Mucosa of descending colon (tissue), 3 donors: Measurements from ENCODE around the gene PGS1. TPM values are rescaled to one million over a fixed set of nuclear protein-coding genes. Genes with fewer than 3 reads are reported as not detected.
A peak's percentile ranks its signal among the peaks of the same experiment; 100 is the strongest.
"Not testable (repeated sequence)": the region's sequence is repeated elsewhere in the genome, so short reads cannot be mapped to it uniquely, and the experiment has no call there.

Experiments
- ATAC-seq: fragments of 200-7000 bp; cut with Tn5 transposase; one replicate; pipeline ENCODE4 v1.9.1; 2020; ENCODE audit warnings: mild to moderate bottlenecking, moderate library complexity
- DNase-seq, 3 donors: peaks; one replicate each; pipeline ENCODE4 v3.0.0-alpha.2; 2020
- H3K36me3 ChIP-seq: fragments of 200-600 bp; one replicate; pipeline ENCODE4 v1.8.0; 2021; ENCODE audit warnings: low read depth, mild to moderate bottlenecking
- H3K4me1 ChIP-seq: fragments of 200-600 bp; one replicate; pipeline ENCODE4 v1.8.0; 2021; ENCODE audit warnings: low read depth, mild to moderate bottlenecking
- H3K4me3 ChIP-seq: fragments of 200-600 bp; one replicate; pipeline ENCODE4 v1.8.0; 2021; ENCODE audit warnings: mild to moderate bottlenecking
- H3K9me3 ChIP-seq: fragments of 200-600 bp; one replicate; pipeline ENCODE4 v1.8.0; 2021; ENCODE audit warnings: mild to moderate bottlenecking
- CTCF ChIP-seq: fragments of 200-600 bp; IDR thresholded peaks from one replicate; pipeline ENCODE4 v1.8.0; 2022; ENCODE audit warnings: antibody characterized with exemption, mild to moderate bottlenecking
- intact Hi-C, 2 donors: fragments of 100-400 bp; cut with DNase I in 1 of 2; cut with micrococcal nuclease in 1 of 2; formaldehyde crosslinking; loops; one replicate each; pipeline versions ENCODE4 v1.11.0 to v1.11.1; 2022; cut with DNase I, micrococcal nuclease
- long read RNA-seq, 2 donors: library from polyadenylated mRNA; unstranded; transcript quantifications; one replicate each; pipeline ENCODE4 v2.0.0, GENCODE V29; 2019 to 2021
- total RNA-seq, 3 donors: library from RNA; stranded (reverse); fragmentation: NEBNext Ultra II Directional in 2 of 3; extraction: Animal tissue kit (Norgen Biotek cat#: 25700) in 2 of 3; gene quantifications; one replicate each; pipeline versions ENCODE4 v1.2.1 to v1.2.4, GENCODE V29; 2021 to 2023
- donor health status: DM: no; HTN: no; CAD: no; lungs with moderate emphysema.
- donor health status: DM: no; HTN: no; CAD: no.
- donor health status: DM: no; HTN: yes; CAD: no.

The PGS1 gene
- 10 to 100 TPM; 36.2 to 54.3 (median 48.8) TPM for total RNA-seq
- long read RNA-seq, donor 1, transcript PGS1-201 (10 exons, 2,201 nt) = major isoform, 34 of 79 reads
- long read RNA-seq, donor 1, partial matches to known transcripts = 7 of 79 reads
- long read RNA-seq, donor 1, other reads (novel, unspliced or antisense) = 36 of 79 reads
- long read RNA-seq, donor 2, transcript PGS1-201 (10 exons, 2,201 nt) = major isoform, 9 of 31 reads
- long read RNA-seq, donor 2, partial matches to known transcripts = 0 of 31 reads
- long read RNA-seq, donor 2, other reads (novel, unspliced or antisense) = 22 of 31 reads

GRCh38 chr17:78378225-78379130 lies at the start of gene PGS1:
Gene PGS1, plus strand, starts transcription at chr17:78378649. Its CDS starts 17 bp downstream, at chr17:78378666.
- TF ChIP-seq CTCF = no peak
- Histone ChIP-seq H3K9me3 (no peaks in the 10 kb centered on the region), H3K4me3 (peak within 1 kb of the TSS; percentile 88), H3K4me1 (peaks cover 36% of the 10 kb centered on the region), H3K36me3 (no peaks in the 10 kb centered on the region)
- DNase-seq = peak; percentile 86 to 89 (median 89)
- ATAC-seq = peak; percentile 91
- intact Hi-C loops = no loop called here

- intact Hi-C loops = no loop called here
- H3K4me3 ChIP-seq = no peak overlapping the region
- peak; percentile 15 for ATAC-seq
- DNase-seq = no peak
- TF ChIP-seq CTCF = no peak
- no peaks in the 10 kb centered on the region for H3K36me3 ChIP-seq
- peaks cover 5% of the 10 kb centered on the region for H3K4me1 ChIP-seq
- H3K9me3 ChIP-seq = no peaks in the 10 kb centered on the region
Observed at GRCh38 chr17:78329263-78330059, 49.0 kb upstream of the PGS1 start.

- TF ChIP-seq CTCF = no peak
- Histone ChIP-seq H3K4me1 (peaks cover 5% of the 10 kb centered on the region), H3K36me3 (no peaks in the 10 kb centered on the region), H3K4me3 (no peak overlapping the region), H3K9me3 (no peaks in the 10 kb centered on the region)
- DNase-seq (peak in 1 of 3 donors; percentile 49), ATAC-seq (peak; percentile 79)
- intact Hi-C loops = no loop called here
Observed at GRCh38 chr17:78330570-78331224, 47.8 kb upstream of the PGS1 start.

GRCh38 chr17:78331355-78331754 lies 47.1 kb upstream of the PGS1 start:
- H3K4me1 ChIP-seq, H3K36me3 ChIP-seq, ATAC-seq, DNase-seq, H3K9me3 ChIP-seq, H3K4me3 ChIP-seq, intact Hi-C loops: not testable (repeated sequence)

- DNase-seq = no peak
Observed at GRCh38 chr17:78332991-78333390, 45.5 kb upstream of the PGS1 start.

More at GRCh38 chr17:78332991-78333390, 45.5 kb upstream of the PGS1 start:
- no peak for TF ChIP-seq CTCF
- no peaks in the 10 kb centered on the region for H3K36me3 ChIP-seq
- H3K4me1 ChIP-seq = peaks cover 5% of the 10 kb centered on the region
- intact Hi-C loops = no loop called here
- no peak overlapping the region for H3K4me3 ChIP-seq
- no peak for ATAC-seq
- H3K9me3 ChIP-seq = no peaks in the 10 kb centered on the region
